HG03045 (cell line): ENCODE results near the gene ANP32A.

ENCODE experiments used
- ATAC-seq: cut with Tn5 transposase; IDR thresholded peaks from one replicate; pipeline ENCODE4 v1.9.1; 2021; ENCODE audit warnings: mild to moderate bottlenecking, moderate library complexity; ENCODE audit not compliant: unreplicated experiment

The ANP32A gene

GRCh38 chr15:68800875-68801274 is 19.8 kb downstream of the ANP32A start:
- no peak for ATAC-seq

GRCh38 chr15:68798346-68799094 is 22.2 kb downstream of the ANP32A start:
- no peak for ATAC-seq

- ATAC-seq = no peak
Measured at GRCh38 chr15:68797599-68798345, 22.9 kb downstream of the ANP32A start.

- ATAC-seq = no peak
Measured at GRCh38 chr15:68797191-68797590, 23.5 kb downstream of the ANP32A start.

GRCh38 chr15:68796576-68796975 is 24.1 kb downstream of the ANP32A start:
- ATAC-seq = no peak

- ATAC-seq = peak; percentile 66
Measured at GRCh38 chr15:68795298-68795848, 25.3 kb downstream of the ANP32A start.

- no peak for ATAC-seq
Measured at GRCh38 chr15:68794863-68795262, 25.8 kb downstream of the ANP32A start.

- no peak for ATAC-seq
Measured at GRCh38 chr15:68794307-68794706, 26.4 kb downstream of the ANP32A start.

GRCh38 chr15:68793776-68794175 is 26.9 kb downstream of the ANP32A start:
- no peak for ATAC-seq

- no peak for ATAC-seq
Measured at GRCh38 chr15:68792901-68793766, 27.6 kb downstream of the ANP32A start.

GRCh38 chr15:68791431-68792283 is 29.0 kb downstream of the ANP32A start:
- ATAC-seq = peak; percentile 49

GRCh38 chr15:68790910-68791309 is 29.8 kb downstream of the ANP32A start:
- ATAC-seq = no peak

GRCh38 chr15:68790242-68790575 is 30.5 kb downstream of the ANP32A start:
- no peak for ATAC-seq

GRCh38 chr15:68789534-68790241 is 31.0 kb downstream of the ANP32A start:
- ATAC-seq = no peak

GRCh38 chr15:68789091-68789490 is 31.6 kb downstream of the ANP32A start:
- ATAC-seq = no peak

GRCh38 chr15:68788264-68788624 is 32.5 kb downstream of the ANP32A start:
- ATAC-seq = no peak

GRCh38 chr15:68787609-68788263 is 33.0 kb downstream of the ANP32A start:
- no peak for ATAC-seq

- no peak for ATAC-seq
Measured at GRCh38 chr15:68786753-68787152, 33.9 kb downstream of the ANP32A start.

GRCh38 chr15:68785541-68785940 is 35.2 kb downstream of the ANP32A start:
- no peak for ATAC-seq
